Measurements from ENCODE around the gene ABCA4.

GRCh38 chr1:94093996-94094395 is 27.0 kb downstream of the ABCA4 start:
- TF ChIP-seq CTCF (IDR thresholded peaks at IDR 0.05) (no peak), POLR2A (IDR thresholded peaks at IDR 0.05) (no peak)
